Measurements from ENCODE around the gene COL11A2. TPM values are rescaled to one million over a fixed set of nuclear protein-coding genes. Genes with fewer than 3 reads are reported as not detected.
A peak's percentile ranks its signal among the peaks of the same experiment; 100 is the strongest.
"Not testable (repeated sequence)": the region's sequence is repeated elsewhere in the genome, so short reads cannot be mapped to it uniquely, and the experiment has no call there.

Gene COL11A2
- total RNA-seq, 1 donor from 2014 or later: 0.53 TPM

- no peak for DNase-seq (ENCODE audit: extremely low read depth, low read depth, low spot score)
These were observed 31.4 kb downstream of the COL11A2 start for GRCh38 chr6:33160728-33161344.

- DNase-seq (ENCODE audit: extremely low read depth, low read depth, low spot score): no peak
These were observed 32.2 kb downstream of the COL11A2 start for GRCh38 chr6:33160096-33160495.

- no peak for DNase-seq (ENCODE audit: extremely low read depth, low read depth, low spot score)
These were observed 35.3 kb downstream of the COL11A2 start for GRCh38 chr6:33156964-33157363.

- no peak for DNase-seq (ENCODE audit: extremely low read depth, low read depth, low spot score)
These were observed 35.7 kb downstream of the COL11A2 start for GRCh38 chr6:33156561-33156960.

- DNase-seq (ENCODE audit: extremely low read depth, low read depth, low spot score): no peak
These were observed 37.9 kb downstream of the COL11A2 start for GRCh38 chr6:33154349-33154748.

- DNase-seq (ENCODE audit: extremely low read depth, low read depth, low spot score): no peak
These were observed 41.2 kb downstream of the COL11A2 start for GRCh38 chr6:33151050-33151449.

- not testable (repeated sequence) for DNase-seq (ENCODE audit: extremely low read depth, low read depth, low spot score)
These were observed 41.7 kb downstream of the COL11A2 start for GRCh38 chr6:33150560-33150959.

GRCh38 chr6:33147807-33148666 lies 44.2 kb downstream of the COL11A2 start:
- no peak for DNase-seq (ENCODE audit: extremely low read depth, low read depth, low spot score)

- no peak for DNase-seq (ENCODE audit: extremely low read depth, low read depth, low spot score)
These were observed 47.9 kb downstream of the COL11A2 start for GRCh38 chr6:33144373-33144772.

GRCh38 chr6:33143113-33143770 lies 49.0 kb downstream of the COL11A2 start:
- DNase-seq (ENCODE audit: extremely low read depth, low read depth, low spot score): no peak

GRCh38 chr6:33142501-33143070 lies 49.7 kb downstream of the COL11A2 start:
- no peak for DNase-seq (ENCODE audit: extremely low read depth, low read depth, low spot score)

GRCh38 chr6:33140556-33140955 lies 51.7 kb downstream of the COL11A2 start:
- no peak for DNase-seq (ENCODE audit: extremely low read depth, low read depth, low spot score)

- no peak for DNase-seq (ENCODE audit: extremely low read depth, low read depth, low spot score)
These were observed 52.6 kb downstream of the COL11A2 start for GRCh38 chr6:33139596-33140206.

- no peak for DNase-seq (ENCODE audit: extremely low read depth, low read depth, low spot score)
These were observed 55.9 kb downstream of the COL11A2 start for GRCh38 chr6:33136310-33136900.

GRCh38 chr6:33132081-33132524 lies 60.2 kb downstream of the COL11A2 start:
- no peak for DNase-seq (ENCODE audit: extremely low read depth, low read depth, low spot score)

- DNase-seq (ENCODE audit: extremely low read depth, low read depth, low spot score): no peak
These were observed 63.9 kb downstream of the COL11A2 start for GRCh38 chr6:33128318-33128717.

GRCh38 chr6:33126101-33126714 lies 66.1 kb downstream of the COL11A2 start:
- peak; percentile 18 for DNase-seq (ENCODE audit: extremely low read depth, low read depth, low spot score)

GRCh38 chr6:33124947-33125346 lies 67.3 kb downstream of the COL11A2 start:
- DNase-seq (ENCODE audit: extremely low read depth, low read depth, low spot score): no peak

- no peak for DNase-seq (ENCODE audit: extremely low read depth, low read depth, low spot score)
These were observed 67.8 kb downstream of the COL11A2 start for GRCh38 chr6:33124525-33124901.
